BJ (cell line): ENCODE measurements around the gene ARG2. TPM values are rescaled to one million over a fixed set of nuclear protein-coding genes. Genes with fewer than 3 reads are reported as not detected.

Source experiments
- CTCF ChIA-PET: fragments of 350-600 bp; formaldehyde crosslinking; extraction: SDS; loops from one replicate; lab custom pipeline; 2021; ENCODE audit warnings: antibody characterized with exemption, inconsistent platforms; lab: Yijun Ruan, JAX
- POLR2A ChIA-PET: fragments of 300-600 bp; sonication (Branson Sonifier 250); formaldehyde crosslinking; extraction: SDS; loops from one replicate; lab custom pipeline; 2021; ENCODE audit warnings: antibody characterized with exemption; lab: Charles Lee
- DNase-seq: peaks from one replicate; pipeline ENCODE4 v3.0.0-alpha.2; 2011; ENCODE audit warnings: low read depth
- H3K27me3 ChIP-seq: 2 replicates; pipeline ENCODE4 v1.6.0; 2011; ENCODE audit warnings: low read length; ENCODE audit not compliant: control insufficient read depth, insufficient read depth
- H3K36me3 ChIP-seq: 2 replicates; pipeline ENCODE4 v1.5.1; 2011; ENCODE audit warnings: low read length; ENCODE audit not compliant: control insufficient read depth, insufficient read depth
- H3K4me3 ChIP-seq: 2 replicates; pipeline ENCODE4 v1.5.1; 2011; ENCODE audit warnings: low read depth, mild to moderate bottlenecking, control low read depth, low read length
- polyA plus RNA-seq: library from polyadenylated mRNA; depleted of rRNA; stranded (reverse); fragments of >200 nt; gene quantifications from 2 replicates; pipeline ENCODE4 v1.2.3, GENCODE V29; 2011
- TF ChIP-seq, protein P1 (sequence below): IDR thresholded peaks from 2 replicates; pipeline ENCODE4 v1.5.1; 2011; ENCODE audit warnings: low read depth, mild to moderate bottlenecking, control low read depth, inconsistent platforms, low read length, moderate library complexity; ENCODE audit not compliant: insufficient read depth

ARG2 gene
- polyA plus RNA-seq, 1 experiment: 7.7 TPM

DNA sequence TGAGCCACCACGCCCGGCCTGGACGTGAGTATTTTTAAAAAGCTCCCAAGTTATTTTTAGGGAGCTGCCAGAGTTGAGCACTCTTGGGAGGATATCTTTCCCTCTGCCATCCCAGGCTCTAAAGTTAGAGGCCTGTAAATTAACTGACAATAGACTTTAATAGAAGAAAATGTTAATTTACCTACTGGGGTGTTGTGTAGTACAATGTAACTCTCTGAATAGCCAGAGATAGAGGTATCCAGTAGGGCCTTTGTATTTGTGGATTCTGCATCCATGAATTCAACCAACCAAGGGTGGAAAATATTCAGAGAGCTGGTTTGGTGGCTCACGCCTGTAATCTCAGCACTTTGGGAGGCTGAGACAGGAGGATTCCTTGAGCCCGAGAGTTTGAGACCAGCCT, 12.1 kb upstream of the ARG2 start:
- CTCF ChIA-PET: interaction anchor here (0.9 to 1.3 kb wide), 4 partner anchors 11 to 96 kb away, joined by 3 to 4 read pairs (median 3); no protein-coding TSS in a partner anchor
- Histone ChIP-seq H3K4me3 (no peak overlapping the region), H3K36me3 (no peaks in the 10 kb centered on the region), H3K27me3 (peaks cover 2% of the 10 kb centered on the region)
- DNase-seq: no peak
- TF ChIP-seq, protein P1, sequence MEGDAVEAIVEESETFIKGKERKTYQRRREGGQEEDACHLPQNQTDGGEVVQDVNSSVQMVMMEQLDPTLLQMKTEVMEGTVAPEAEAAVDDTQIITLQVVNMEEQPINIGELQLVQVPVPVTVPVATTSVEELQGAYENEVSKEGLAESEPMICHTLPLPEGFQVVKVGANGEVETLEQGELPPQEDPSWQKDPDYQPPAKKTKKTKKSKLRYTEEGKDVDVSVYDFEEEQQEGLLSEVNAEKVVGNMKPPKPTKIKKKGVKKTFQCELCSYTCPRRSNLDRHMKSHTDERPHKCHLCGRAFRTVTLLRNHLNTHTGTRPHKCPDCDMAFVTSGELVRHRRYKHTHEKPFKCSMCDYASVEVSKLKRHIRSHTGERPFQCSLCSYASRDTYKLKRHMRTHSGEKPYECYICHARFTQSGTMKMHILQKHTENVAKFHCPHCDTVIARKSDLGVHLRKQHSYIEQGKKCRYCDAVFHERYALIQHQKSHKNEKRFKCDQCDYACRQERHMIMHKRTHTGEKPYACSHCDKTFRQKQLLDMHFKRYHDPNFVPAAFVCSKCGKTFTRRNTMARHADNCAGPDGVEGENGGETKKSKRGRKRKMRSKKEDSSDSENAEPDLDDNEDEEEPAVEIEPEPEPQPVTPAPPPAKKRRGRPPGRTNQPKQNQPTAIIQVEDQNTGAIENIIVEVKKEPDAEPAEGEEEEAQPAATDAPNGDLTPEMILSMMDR: no peak
- POLR2A ChIA-PET: no interaction called here

DNA sequence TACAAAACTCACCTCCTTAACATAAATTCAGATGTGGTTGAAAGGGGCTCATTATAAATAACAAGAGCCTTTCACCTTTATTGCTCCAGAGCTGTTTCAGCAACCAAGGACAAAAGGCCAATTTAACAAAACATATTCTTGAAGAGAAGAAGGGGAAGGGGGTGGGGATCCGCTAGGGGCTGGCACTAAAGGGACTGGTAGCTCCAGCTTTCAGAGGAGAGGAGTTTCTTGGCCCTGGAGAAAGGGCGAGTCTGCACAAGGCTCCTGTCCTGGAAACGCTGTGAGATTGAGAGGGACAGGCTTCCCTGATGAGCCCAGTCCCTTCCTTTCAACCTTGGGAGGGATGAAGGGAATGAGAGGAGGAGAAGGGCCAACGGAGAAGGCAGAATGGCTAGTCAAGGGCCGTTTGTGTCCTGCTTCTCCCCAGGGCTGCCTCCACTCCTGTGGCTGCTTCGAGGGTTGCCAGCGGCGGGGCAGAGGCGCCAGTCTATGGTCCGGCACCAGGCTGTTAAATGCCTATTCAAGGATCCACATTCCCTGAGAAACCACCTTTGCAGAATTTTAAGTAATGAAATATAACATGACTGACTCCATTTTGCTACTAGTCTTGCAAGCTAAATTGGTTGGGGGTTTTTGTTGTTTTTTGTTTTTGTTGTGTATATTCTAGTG, 9.9 kb upstream of the ARG2 start:
- peaks cover 6% of the 10 kb centered on the region for H3K27me3 ChIP-seq
- ChIA-PET CTCF (interaction anchor here (1.2 to 1.5 kb wide), 2 partner anchors 10 to 95 kb away, joined by 3 to 5 read pairs; partner anchors contain the start of gene PIGH), POLR2A (no interaction called here)
- TF ChIP-seq, protein P1: no peak
- no peak for DNase-seq
- H3K4me3 ChIP-seq: no peak overlapping the region
- H3K36me3 ChIP-seq: no peaks in the 10 kb centered on the region

DNA sequence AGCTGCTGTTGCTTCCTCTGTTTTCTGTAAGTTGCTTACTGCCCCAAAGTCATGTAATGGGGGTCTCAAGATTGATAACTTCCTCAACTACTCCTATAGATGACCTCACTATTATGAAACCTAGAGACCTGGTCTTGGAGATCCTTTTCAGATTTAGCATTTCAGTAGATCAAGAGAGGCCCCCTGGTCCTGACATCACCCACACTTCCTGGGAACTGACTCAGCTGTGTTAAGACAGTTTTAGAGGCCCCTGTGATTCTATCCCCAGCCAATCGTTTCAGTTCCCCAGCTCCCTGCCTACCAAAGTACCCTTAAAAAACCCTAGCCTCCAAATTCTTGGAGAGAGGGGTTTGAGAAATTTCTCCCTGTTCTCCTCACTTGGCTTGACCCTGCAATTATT, 9.2 kb upstream of the ARG2 start:
- Histone ChIP-seq H3K27me3 (peaks cover 6% of the 10 kb centered on the region), H3K4me3 (no peak overlapping the region), H3K36me3 (no peaks in the 10 kb centered on the region)
- ChIA-PET POLR2A (no interaction called here), CTCF (interaction anchor here (1.2 kb wide), 1 partner anchor 94 kb away, joined by 3 read pairs; no protein-coding TSS in a partner anchor)
- TF ChIP-seq, protein P1: no peak
- DNase-seq: no peak

DNA sequence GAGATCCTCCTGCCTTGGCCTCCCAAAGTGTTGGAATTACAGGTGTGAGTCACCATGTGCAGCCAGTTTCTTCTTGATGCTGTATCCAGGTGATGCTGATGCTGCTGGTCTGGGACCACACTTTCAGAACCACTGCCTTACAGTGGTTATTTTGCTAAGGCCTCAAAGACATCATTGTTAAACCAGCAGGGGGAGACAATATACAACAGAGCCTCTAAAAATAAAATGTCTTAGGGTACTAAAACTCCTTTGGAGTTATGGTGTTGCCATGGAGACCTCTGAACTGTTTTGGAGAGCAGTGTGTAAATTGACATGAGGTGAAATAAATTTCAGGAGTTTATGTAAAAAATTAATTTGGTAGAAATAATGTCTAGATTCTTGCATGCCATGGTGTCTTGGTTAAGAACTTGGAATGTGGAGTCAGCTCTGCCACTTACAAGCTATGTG, 1.1 kb upstream of the ARG2 start:
- TF ChIP-seq, protein P1: peak; percentile 64
- POLR2A ChIA-PET: no interaction called here
- peaks cover 4% of the 10 kb centered on the region for H3K27me3 ChIP-seq

DNA sequence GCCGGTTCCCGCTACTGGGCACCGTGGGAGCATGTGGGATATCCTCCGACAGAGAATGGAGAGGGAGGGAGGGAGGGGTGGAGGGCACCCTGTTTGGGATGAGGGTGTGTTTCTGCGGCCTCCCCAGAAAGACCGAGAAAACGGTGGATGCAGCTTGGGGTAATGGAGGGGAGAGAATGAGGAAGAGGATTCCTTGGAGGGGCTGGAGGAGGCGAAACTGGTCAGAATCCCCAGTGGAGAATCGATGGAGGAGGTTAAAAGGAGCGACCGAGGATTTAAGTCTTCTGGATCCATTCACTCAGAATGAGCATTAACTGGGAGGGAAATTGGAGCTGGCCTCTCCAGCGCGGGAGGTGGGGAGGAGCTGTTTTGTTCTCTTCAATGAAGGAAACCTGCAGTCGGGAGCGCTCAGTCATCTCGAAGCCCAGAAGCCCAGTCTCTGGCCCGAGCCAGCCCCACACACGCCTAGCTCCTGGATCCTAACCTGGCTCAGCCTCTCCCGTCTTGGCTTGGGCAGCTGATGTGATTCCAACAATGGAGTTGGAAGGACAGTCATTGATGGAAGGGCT, 581 bp downstream of the ARG2 start:
- TF ChIP-seq, protein P1: no peak
- CTCF ChIA-PET: interaction anchor here (0.7 to 8.2 kb wide), 6 partner anchors 20 to 757 kb away, joined by 3 to 105 read pairs (median 5); partner anchors contain the start of genes PIGH and RDH12
- POLR2A ChIA-PET: no interaction called here
- Histone ChIP-seq H3K4me3 (peak overlapping the region; percentile 63), H3K27me3 (no peaks in the 10 kb centered on the region), H3K36me3 (no peaks in the 10 kb centered on the region)
- DNase-seq: no peak

More for the DNA sequence above, 1.1 kb upstream of the ARG2 start:
- CTCF ChIA-PET: interaction anchor here (0.6 to 8.2 kb wide), 31 partner anchors 10 to 193 kb away, joined by 3 to 105 read pairs (median 4); partner anchors contain the start of genes PIGH, RDH11 and RDH12
- no peaks in the 10 kb centered on the region for H3K36me3 ChIP-seq
- no peak overlapping the region for H3K4me3 ChIP-seq
- DNase-seq: peak; percentile 37
